Medulla oblongata (tissue), 1 donor: Measurements from ENCODE around the gene CDH13.

Experiments used
- DNase-seq: peaks from one replicate; pipeline ENCODE4 v3.0.0-alpha.2; 2015; ENCODE audit errors: extremely low spot score

The CDH13 gene

DNA sequence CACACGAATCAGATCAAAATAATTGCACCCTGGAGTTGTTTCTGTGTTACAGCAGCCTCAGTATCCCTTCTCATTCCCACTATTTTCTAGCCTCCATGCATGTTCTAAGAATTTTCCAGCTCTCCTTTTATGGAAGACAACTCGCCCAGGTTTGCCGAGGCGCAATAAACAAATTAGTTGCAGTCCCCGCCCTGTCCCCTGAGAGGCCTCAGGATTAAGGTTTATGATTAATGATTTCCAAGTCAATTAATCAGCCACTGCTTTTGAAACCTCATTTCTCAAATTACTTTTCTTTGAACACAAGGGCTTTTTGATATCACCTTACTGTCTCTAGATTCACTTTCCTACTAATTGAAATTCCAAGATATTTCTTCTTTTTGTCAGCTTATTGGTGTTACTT is 1042.7 kb downstream of the CDH13 start:
- DNase-seq = no peak

DNA sequence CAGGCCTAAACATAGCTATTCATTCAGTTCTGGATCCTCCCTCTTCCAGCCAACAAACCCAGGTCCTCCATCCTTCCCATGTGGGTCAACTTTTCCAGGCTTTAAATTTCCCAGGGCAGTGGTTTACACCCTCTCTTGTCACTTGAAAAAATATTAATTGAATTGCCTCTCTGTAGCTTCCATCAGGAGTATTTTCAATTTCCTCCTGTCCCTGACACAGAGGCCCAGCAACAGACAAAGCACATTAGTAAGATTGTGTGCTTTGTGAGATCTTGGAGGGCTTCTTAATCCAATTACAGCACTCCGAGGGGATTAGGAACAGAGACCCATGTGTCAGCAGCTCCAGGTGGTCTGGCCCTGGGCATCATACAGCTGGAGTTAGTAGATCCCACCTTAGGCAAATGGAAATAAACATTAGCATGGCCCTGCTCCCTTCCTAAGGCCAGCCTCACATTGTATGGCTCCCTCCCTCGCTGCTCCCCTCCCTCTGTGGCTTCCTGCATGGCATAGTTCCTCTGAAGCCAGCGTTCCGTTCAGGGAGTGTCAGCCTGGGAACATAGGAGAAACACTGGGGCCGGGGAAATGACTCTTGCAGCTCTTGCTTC is 1048.3 kb downstream of the CDH13 start:
- DNase-seq = no peak

DNA sequence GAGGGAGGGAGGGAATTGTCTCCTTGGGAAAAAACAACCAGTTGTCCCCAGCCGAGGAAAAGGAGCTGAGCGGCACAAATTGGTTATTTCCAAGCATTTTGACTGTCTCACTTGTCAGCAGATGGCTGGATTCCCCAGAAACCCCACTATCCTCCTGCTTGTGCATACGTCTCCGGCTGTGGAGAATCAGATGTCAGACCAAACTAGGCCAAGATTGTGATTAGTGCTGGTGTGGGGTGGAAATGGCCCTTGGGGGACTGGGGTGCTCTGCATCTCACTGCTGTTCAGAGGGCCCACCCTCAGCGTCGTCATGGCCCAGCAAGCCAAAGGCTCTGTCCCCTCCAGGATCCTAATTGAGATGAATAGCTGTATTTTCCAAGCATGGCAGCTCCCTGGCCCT is 1049.3 kb downstream of the CDH13 start:
- no peak for DNase-seq

DNA sequence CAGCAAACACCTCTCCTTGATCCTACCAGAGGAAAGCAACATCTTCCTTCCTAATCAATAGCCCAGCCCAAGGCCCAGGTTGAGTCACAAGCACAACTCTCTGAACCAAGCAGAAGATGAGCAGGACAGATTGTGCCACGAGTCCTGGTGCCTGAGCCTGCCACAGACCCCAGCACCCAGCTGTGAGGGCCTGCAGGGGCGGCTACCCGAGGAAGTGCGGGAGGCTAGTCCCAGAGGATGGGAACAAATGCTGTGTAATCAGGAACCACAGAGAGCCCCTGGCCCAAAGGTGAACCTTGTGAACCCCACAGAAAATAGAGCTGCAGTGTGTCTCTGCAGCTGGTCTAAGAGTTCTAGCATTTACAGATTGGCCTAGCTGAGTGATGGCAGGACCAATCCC is 1054.2 kb downstream of the CDH13 start:
- no peak for DNase-seq

- DNase-seq = no peak
Measured at GRCh38 chr16:83681381-83681956, 1054.7 kb downstream of the CDH13 start.

DNA sequence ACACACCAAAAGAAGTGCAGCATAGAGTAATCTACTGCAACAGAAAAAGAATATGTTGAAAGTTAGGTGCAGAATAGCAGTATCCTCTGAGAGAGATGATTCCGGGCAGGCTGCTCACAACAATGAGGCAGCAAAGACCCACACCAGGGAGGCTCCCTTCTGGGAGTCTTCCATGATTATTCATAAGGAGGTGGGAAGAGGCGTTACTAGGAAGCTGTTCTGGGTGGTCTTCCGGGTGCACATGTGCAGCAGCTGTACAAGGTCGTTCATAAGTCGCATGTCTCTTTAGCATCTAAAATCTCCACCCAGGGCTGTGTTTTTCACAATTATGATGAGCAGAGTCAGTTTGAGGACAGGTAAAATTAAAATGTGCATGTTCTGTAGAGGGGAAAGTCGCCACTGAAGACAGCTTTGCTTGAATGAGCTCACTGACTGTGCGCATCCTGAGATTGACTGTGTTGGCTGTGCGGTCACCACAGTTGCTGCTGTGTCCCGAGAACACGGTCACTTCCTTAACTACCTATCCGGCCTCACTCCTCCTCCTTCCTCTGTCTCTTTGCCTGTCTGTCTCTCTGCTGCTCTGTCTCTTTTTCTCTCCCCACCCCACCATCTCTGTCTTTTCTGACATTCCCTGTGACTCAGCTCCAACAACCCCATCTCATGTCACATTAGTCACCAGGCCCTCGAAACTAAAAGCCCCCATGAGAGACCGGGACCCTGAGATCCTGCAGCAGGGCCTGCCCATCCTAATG is 1055.5 kb downstream of the CDH13 start:
- no peak for DNase-seq

GRCh38 chr16:83682868-83683235 is 1056.1 kb downstream of the CDH13 start:
- no peak for DNase-seq

GRCh38 chr16:83685615-83686165 is 1058.9 kb downstream of the CDH13 start:
- DNase-seq = no peak

- no peak for DNase-seq
Measured at GRCh38 chr16:83686726-83687125, 1060.0 kb downstream of the CDH13 start.

- peak; percentile 2 for DNase-seq
Measured at GRCh38 chr16:83689385-83689831, 1062.6 kb downstream of the CDH13 start.

DNA sequence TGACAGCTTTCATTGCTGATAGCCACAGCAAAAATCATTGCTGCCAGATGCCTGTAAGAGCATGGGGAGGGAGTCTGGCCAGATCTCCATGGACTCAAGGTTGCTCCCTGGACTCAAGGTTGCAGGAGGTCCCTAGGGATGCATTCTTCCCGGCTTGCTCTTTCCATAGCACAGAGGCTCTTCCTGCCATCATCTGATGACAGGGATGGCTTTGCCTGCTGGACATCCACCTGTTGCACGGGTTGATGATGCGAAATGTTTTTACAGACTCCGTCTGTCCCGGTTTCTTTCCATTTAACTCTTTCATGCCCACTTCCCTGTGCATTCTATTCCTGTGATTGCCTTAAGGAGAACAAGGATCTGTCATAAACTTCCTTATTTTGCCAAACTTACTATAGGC is 1065.5 kb downstream of the CDH13 start:
- DNase-seq = no peak

DNA sequence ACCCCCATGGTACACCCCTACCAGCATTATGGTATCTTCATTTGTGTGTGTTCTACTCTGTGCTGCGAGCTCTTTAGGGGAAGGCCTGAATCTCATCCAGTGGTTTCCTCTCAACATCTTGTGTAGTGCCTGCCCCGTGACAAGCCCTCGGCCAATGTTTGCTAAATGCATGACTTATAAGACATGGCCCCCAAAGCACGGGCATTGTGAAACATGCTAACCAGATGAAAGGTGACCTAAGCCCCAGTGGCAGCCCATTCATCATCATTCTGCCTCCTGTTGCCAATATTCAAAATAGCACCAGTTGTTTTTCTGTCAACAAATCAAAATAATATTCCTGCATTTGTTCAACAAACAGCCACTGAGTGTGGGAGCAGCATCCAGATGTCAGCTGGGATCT is 1072.2 kb downstream of the CDH13 start:
- no peak for DNase-seq

DNA sequence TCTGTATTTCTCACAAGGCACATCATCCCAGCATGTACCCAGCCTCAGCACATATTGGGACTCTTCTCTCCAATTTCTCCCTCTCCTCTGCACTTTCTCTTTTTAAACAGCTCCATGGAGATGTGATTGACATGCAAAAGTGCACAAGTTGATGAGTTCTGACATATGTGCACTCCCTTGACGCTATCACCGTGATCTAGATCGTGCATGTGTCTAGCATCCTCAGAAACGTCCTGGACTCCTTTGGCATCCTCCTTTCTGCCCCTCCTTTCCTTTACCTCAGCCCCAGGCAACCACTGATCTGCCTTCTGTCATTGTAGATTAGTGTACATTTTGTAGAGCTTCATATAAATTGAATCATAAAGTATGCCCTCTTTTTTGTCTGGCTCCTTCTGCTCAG is 1073.0 kb downstream of the CDH13 start:
- no peak for DNase-seq

- DNase-seq = no peak
Measured at GRCh38 chr16:83700918-83701317, 1074.1 kb downstream of the CDH13 start.

GRCh38 chr16:83701494-83701893 is 1074.7 kb downstream of the CDH13 start:
- no peak for DNase-seq

- no peak for DNase-seq
Measured at GRCh38 chr16:83704656-83705055, 1077.9 kb downstream of the CDH13 start.

- no peak for DNase-seq
Measured at GRCh38 chr16:83705856-83706255, 1079.1 kb downstream of the CDH13 start.

GRCh38 chr16:83706394-83706793 is 1079.6 kb downstream of the CDH13 start:
- DNase-seq = no peak

DNA sequence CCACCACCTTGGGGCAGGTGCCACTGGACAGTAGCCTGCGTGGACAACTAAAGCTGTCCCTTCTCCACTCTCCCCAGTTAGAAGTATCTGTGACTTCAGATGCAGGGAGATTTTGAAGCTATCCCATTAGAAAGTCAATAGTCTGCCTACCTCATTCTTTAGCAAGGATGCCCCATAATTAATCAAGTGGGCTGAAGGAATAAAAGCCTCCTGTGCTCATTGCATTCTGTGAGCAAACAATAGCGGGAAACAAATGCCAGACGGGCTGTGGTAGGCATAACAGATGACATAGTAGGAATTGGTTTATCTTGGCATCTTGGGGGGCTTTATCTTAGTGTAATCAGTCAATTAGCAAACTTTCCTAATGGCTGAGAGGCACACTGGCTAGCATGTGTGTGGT is 1084.3 kb downstream of the CDH13 start:
- no peak for DNase-seq

GRCh38 chr16:83713597-83713996 is 1086.8 kb downstream of the CDH13 start:
- DNase-seq = no peak

DNA sequence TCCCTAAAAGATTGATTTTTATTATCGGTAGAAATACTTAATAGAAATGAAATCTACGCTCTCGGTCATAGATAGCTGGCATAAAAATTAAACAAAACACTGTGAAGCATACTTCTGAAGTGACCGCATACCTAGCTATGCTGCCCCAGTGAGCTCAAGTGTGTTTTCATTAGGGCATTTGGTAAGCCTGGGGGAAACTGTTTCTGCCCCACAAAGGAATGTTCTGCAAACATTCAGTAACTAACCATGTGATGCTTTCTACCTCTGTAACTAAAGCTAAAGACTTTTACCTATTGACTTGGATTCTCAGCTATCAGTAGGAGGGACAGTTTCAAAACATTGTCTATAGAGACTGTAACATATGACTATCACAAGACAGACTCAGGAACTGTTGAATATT is 1087.5 kb downstream of the CDH13 start:
- no peak for DNase-seq

GRCh38 chr16:83715217-83715920 is 1088.6 kb downstream of the CDH13 start:
- no peak for DNase-seq
